MM.1S (cell line): Measurements from ENCODE around the gene PHACTR1.

Source experiments
- DNase-seq: peaks from one replicate; pipeline ENCODE4 v3.0.0-alpha.2; 2015
- H2AFZ ChIP-seq: fragments of 300-600 bp; sonication (generic); 2 replicates; pipeline ENCODE4 v1.6.0; 2016; ENCODE audit warnings: antibody characterized with exemption, low read length
- H3F3A ChIP-seq: fragments of 300-600 bp; sonication (generic); 2 replicates; pipeline ENCODE4 v1.6.1; 2016; ENCODE audit warnings: mild to moderate bottlenecking, antibody characterized with exemption, low read length, moderate library complexity, mixed read lengths; ENCODE audit not compliant: insufficient read depth
- H3K27ac ChIP-seq: fragments of 300-600 bp; sonication (generic); 2 replicates; pipeline ENCODE4 v1.5.1; 2016; ENCODE audit warnings: mild to moderate bottlenecking, low read length
- H3K27me3 ChIP-seq: fragments of 300-600 bp; sonication (generic); replicated peaks from 2 replicates; pipeline ENCODE4 v1.6.0; 2016; ENCODE audit warnings: low read length; ENCODE audit not compliant: insufficient read depth
- H3K36me3 ChIP-seq: fragments of 300-600 bp; sonication (generic); replicated peaks from 2 replicates; pipeline ENCODE4 v1.6.1; 2016; ENCODE audit warnings: mild to moderate bottlenecking, low read length, mixed read lengths; ENCODE audit not compliant: insufficient read depth
- H3K4me1 ChIP-seq: fragments of 300-600 bp; sonication (generic); 2 replicates; pipeline ENCODE4 v1.6.1; 2016; ENCODE audit warnings: low read length, mixed read lengths
- H3K4me2 ChIP-seq: fragments of 300-600 bp; sonication (generic); 2 replicates; pipeline ENCODE4 v1.6.0; 2016; ENCODE audit warnings: low read depth, low read length
- H3K4me3 ChIP-seq: fragments of 300-600 bp; sonication (generic); 2 replicates; pipeline ENCODE4 v1.5.1; 2016; ENCODE audit warnings: low read length, mixed read lengths
- H3K79me2 ChIP-seq: fragments of 300-600 bp; sonication (generic); 2 replicates; pipeline ENCODE4 v1.6.1; 2016; ENCODE audit warnings: mixed run types, low read length, mixed read lengths
- H3K9ac ChIP-seq: fragments of 300-600 bp; sonication (generic); 2 replicates; pipeline ENCODE4 v1.6.1; 2016; ENCODE audit warnings: low read length, mixed read lengths
- H3K9me2 ChIP-seq: fragments of 300-600 bp; sonication (generic); replicated peaks from 2 replicates; pipeline ENCODE4 v1.6.1; 2016; ENCODE audit warnings: mild to moderate bottlenecking, low read length, mixed read lengths; ENCODE audit not compliant: insufficient read depth
- H3K9me3 ChIP-seq: fragments of 300-600 bp; sonication (generic); replicated peaks from 2 replicates; pipeline ENCODE4 v1.6.1; 2016; ENCODE audit warnings: mild to moderate bottlenecking, low read length, mixed read lengths; ENCODE audit not compliant: insufficient read depth
- H4K20me1 ChIP-seq: fragments of 300-600 bp; sonication (generic); 2 replicates; pipeline ENCODE4 v1.6.1; 2016; ENCODE audit warnings: mild to moderate bottlenecking, low read length, moderate library complexity, mixed read lengths; ENCODE audit not compliant: insufficient read depth
- CTCF ChIP-seq: fragments of 300-600 bp; sonication (generic); IDR thresholded peaks from 2 replicates; pipeline ENCODE4 v1.5.1; 2016; ENCODE audit warnings: antibody characterized with exemption, low read length, mixed read lengths
- EZH2 ChIP-seq: fragments of 300-600 bp; sonication (generic); optimal IDR thresholded peaks from 2 replicates; pipeline ENCODE3; 2017; ENCODE audit warnings: low read depth, mild to moderate bottlenecking, antibody characterized with exemption, low read length, mixed read lengths
- EZH2phosphoT487 ChIP-seq: fragments of 300-600 bp; sonication (generic); IDR thresholded peaks from 2 replicates; pipeline ENCODE4 v1.6.1; 2018; ENCODE audit warnings: antibody characterized with exemption, low read length

Gene PHACTR1

DNA sequence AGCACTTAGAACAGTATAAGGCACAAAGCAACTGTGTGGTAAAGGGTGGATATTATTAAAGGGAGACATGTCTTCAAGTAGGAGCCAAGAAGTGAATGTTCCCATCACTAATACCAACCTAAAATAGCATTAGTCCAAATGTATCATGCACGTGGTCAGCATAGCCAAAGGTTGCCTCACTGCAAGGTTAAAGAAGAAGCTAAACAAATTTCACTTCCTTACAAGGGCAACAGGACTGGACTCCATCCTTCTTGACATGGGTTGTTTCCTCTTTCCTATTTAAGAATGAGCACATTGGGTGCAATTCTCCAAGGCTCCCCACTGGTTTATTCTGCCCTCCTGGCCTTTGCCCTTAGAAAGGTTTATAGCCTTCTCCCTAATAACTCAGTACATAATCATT, 186.7 kb downstream of the PHACTR1 start:
- no peak overlapping the region for H3K9ac ChIP-seq
- no peaks in the 10 kb centered on the region for H3K79me2 ChIP-seq
- H3K27ac ChIP-seq: no peak overlapping the region
- H3K4me2 ChIP-seq: no peak overlapping the region
- H3K27me3 ChIP-seq: no peaks in the 10 kb centered on the region
- TF ChIP-seq EZH2 (no peak), CTCF (no peak), EZH2phosphoT487 (no peak)
- no peaks in the 10 kb centered on the region for H3K4me1 ChIP-seq
- no peak overlapping the region for H3K4me3 ChIP-seq
- H3F3A ChIP-seq: no peaks in the 10 kb centered on the region
- DNase-seq: no peak
- H3K9me2 ChIP-seq: no peaks in the 10 kb centered on the region
- H2AFZ ChIP-seq: no peak overlapping the region
- no peaks in the 10 kb centered on the region for H3K9me3 ChIP-seq
- H4K20me1 ChIP-seq: no peaks in the 10 kb centered on the region
- no peaks in the 10 kb centered on the region for H3K36me3 ChIP-seq

DNA sequence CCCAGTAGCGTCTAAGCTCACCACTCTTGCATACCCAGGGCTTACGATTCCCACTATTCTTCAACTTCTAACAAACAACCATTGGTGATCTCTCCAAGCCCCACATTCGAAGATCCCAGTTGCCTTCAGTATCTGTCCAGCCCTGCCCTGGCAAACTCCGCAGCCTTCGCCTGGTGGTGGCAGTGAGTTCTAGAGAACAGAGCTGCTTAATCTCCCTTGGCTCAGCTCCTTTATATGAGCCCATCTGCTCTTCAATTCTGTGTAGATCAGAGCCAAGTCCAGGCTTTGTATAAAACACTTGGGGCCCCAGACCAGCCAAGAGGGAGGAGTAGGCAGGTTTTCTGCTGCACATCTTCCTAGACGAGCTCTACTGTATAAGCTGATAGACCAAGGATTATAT, 193.3 kb downstream of the PHACTR1 start:
- no peak overlapping the region for H2AFZ ChIP-seq
- no peak overlapping the region for H3K9ac ChIP-seq
- no peak for DNase-seq
- no peak overlapping the region for H3K4me3 ChIP-seq
- no peaks in the 10 kb centered on the region for H3K4me1 ChIP-seq
- H3K27me3 ChIP-seq: no peaks in the 10 kb centered on the region
- no peak overlapping the region for H3K4me2 ChIP-seq
- no peaks in the 10 kb centered on the region for H3K79me2 ChIP-seq
- H3K36me3 ChIP-seq: no peaks in the 10 kb centered on the region
- H3K9me2 ChIP-seq: no peaks in the 10 kb centered on the region
- no peaks in the 10 kb centered on the region for H3K9me3 ChIP-seq
- TF ChIP-seq EZH2phosphoT487: no peak
- no peak for TF ChIP-seq EZH2
- TF ChIP-seq CTCF: no peak
- no peaks in the 10 kb centered on the region for H4K20me1 ChIP-seq
- H3K27ac ChIP-seq: no peak overlapping the region
- no peaks in the 10 kb centered on the region for H3F3A ChIP-seq

DNA sequence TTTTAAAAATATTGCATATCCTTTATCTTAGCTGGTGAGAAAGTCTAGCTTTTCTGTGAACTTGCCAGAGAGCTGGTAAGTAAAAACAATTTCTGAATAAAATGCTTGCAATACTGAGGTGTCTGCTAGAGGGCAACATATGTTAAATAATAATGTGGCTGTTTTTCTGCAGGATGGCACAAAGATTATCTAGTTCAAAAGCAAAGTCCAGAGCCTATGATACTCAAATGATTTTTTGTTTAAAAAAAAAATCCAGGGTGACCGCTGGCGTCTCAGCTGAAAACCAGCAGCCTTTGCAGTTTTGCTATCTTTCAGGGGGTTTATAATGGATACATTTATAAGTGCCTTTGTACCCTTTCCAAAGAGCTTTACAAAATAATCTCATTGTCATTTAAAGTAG, 194.9 kb downstream of the PHACTR1 start:
- H3K4me1 ChIP-seq: no peaks in the 10 kb centered on the region
- no peaks in the 10 kb centered on the region for H3K36me3 ChIP-seq
- no peaks in the 10 kb centered on the region for H4K20me1 ChIP-seq
- H3K9me3 ChIP-seq: no peaks in the 10 kb centered on the region
- no peak overlapping the region for H3K4me2 ChIP-seq
- H3K27ac ChIP-seq: no peak overlapping the region
- TF ChIP-seq EZH2 (no peak), EZH2phosphoT487 (no peak), CTCF (peak; percentile 52)
- H3K79me2 ChIP-seq: no peaks in the 10 kb centered on the region
- no peak overlapping the region for H3K9ac ChIP-seq
- peak; percentile 48 for DNase-seq
- no peaks in the 10 kb centered on the region for H3F3A ChIP-seq
- no peaks in the 10 kb centered on the region for H3K9me2 ChIP-seq
- no peak overlapping the region for H3K4me3 ChIP-seq
- H2AFZ ChIP-seq: no peak overlapping the region
- H3K27me3 ChIP-seq: no peaks in the 10 kb centered on the region
